Urinary bladder (tissue), 4 donors: ENCODE data around the gene SLC38A1. TPM values are rescaled to one million over a fixed set of nuclear protein-coding genes. Genes with fewer than 3 reads are reported as not detected.

ENCODE experiments used
- DNase-seq: peaks from one replicate; pipeline ENCODE4 v3.0.0-alpha.2; 2015; ENCODE audit errors: extremely low spot score
- H3K27ac ChIP-seq: one replicate; pipeline ENCODE4 v1.5.1; 2013; ENCODE audit warnings: low read depth, mild to moderate bottlenecking, moderate library complexity
- H3K36me3 ChIP-seq: one replicate; pipeline ENCODE4 v1.6.1; 2013; ENCODE audit warnings: mild to moderate bottlenecking, moderate library complexity; ENCODE audit not compliant: insufficient read depth
- H3K4me1 ChIP-seq: one replicate; pipeline ENCODE4 v1.6.1; 2013; ENCODE audit warnings: mild to moderate bottlenecking, moderate library complexity; ENCODE audit not compliant: insufficient read depth
- H3K4me3 ChIP-seq: one replicate; pipeline ENCODE4 v1.5.1; 2013; ENCODE audit warnings: low read depth, low read length
- WGBS: extraction: QIAGEN DNeasy Blood & Tissue Kit; methylation state at CpG from one replicate; pipeline ENCODE4 v1.1.7; 2013; 5-methylcytosine and 5-hydroxymethylcytosine counted together
- polyA plus RNA-seq: library from polyadenylated mRNA; stranded (reverse); fragments of 200-250 nt; gene quantifications from one replicate; pipeline ENCODE4 v1.2.3, GENCODE V29; 2013
- total RNA-seq: library from RNA; depleted of rRNA; stranded (reverse); fragments of >200 nt; gene quantifications from one replicate; pipeline ENCODE4 v1.2.3, GENCODE V29; 2014
- donor health status: healthy with polysubstance abuse.
- donor health status: healthy.

SLC38A1 gene
- total and polyA plus RNA-seq, 2 donors: 15.1 to 81.7 TPM

- peaks cover 1% of the 10 kb centered on the region for H3K4me1 ChIP-seq
- no peak overlapping the region for H3K27ac ChIP-seq
- H3K4me3 ChIP-seq: no peak overlapping the region
- WGBS: 97% methylated on average over 1 of the region's 1 CpG
- peaks cover 3% of the 10 kb centered on the region for H3K36me3 ChIP-seq
- DNase-seq: no peak
These were observed 34.8 kb downstream of the SLC38A1 start for GRCh38 chr12:46234000-46234399.

- Histone ChIP-seq H3K36me3 (peaks cover 3% of the 10 kb centered on the region), H3K4me1 (peaks cover 1% of the 10 kb centered on the region), H3K4me3 (no peak overlapping the region), H3K27ac (no peak overlapping the region)
- no peak for DNase-seq
- 73% methylated on average over 2 of the region's 2 CpGs for WGBS
These were observed 35.4 kb downstream of the SLC38A1 start for GRCh38 chr12:46233423-46233822.

- Histone ChIP-seq H3K4me1 (peaks cover 1% of the 10 kb centered on the region), H3K36me3 (peaks cover 2% of the 10 kb centered on the region), H3K27ac (no peak overlapping the region), H3K4me3 (no peak overlapping the region)
- WGBS: 92% methylated on average over 5 of the region's 5 CpGs
- DNase-seq: no peak
These were observed 37.9 kb downstream of the SLC38A1 start for GRCh38 chr12:46230983-46231382.

- Histone ChIP-seq H3K27ac (no peak overlapping the region), H3K4me1 (peaks cover 1% of the 10 kb centered on the region), H3K4me3 (no peak overlapping the region), H3K36me3 (peaks cover 2% of the 10 kb centered on the region)
- WGBS: 93% methylated on average over 2 of the region's 2 CpGs
- DNase-seq: no peak
These were observed 38.5 kb downstream of the SLC38A1 start for GRCh38 chr12:46230306-46230705.

GRCh38 chr12:46227616-46228015, 41.2 kb downstream of the SLC38A1 start:
- H3K36me3 ChIP-seq: peaks cover 2% of the 10 kb centered on the region
- no peak overlapping the region for H3K4me3 ChIP-seq
- H3K27ac ChIP-seq: no peak overlapping the region
- no peaks in the 10 kb centered on the region for H3K4me1 ChIP-seq
- DNase-seq: no peak
- 82% methylated on average over 2 of the region's 2 CpGs for WGBS

- no peak overlapping the region for H3K4me3 ChIP-seq
- DNase-seq: peak; percentile 40
- peaks cover 2% of the 10 kb centered on the region for H3K36me3 ChIP-seq
- H3K27ac ChIP-seq: no peak overlapping the region
- H3K4me1 ChIP-seq: no peaks in the 10 kb centered on the region
- WGBS: 42% methylated on average over 1 of the region's 1 CpG
These were observed 44.5 kb downstream of the SLC38A1 start for GRCh38 chr12:46224386-46224785.

GRCh38 chr12:46223047-46223446, 45.8 kb downstream of the SLC38A1 start:
- Histone ChIP-seq H3K27ac (no peak overlapping the region), H3K36me3 (no peaks in the 10 kb centered on the region), H3K4me1 (no peaks in the 10 kb centered on the region), H3K4me3 (no peak overlapping the region)
- no peak for DNase-seq
- 94% methylated on average over 5 of the region's 5 CpGs for WGBS

- Histone ChIP-seq H3K36me3 (no peaks in the 10 kb centered on the region), H3K4me3 (no peak overlapping the region), H3K27ac (no peak overlapping the region), H3K4me1 (no peaks in the 10 kb centered on the region)
- no peak for DNase-seq
- WGBS: 76% methylated on average over 1 of the region's 1 CpG
These were observed 46.2 kb downstream of the SLC38A1 start for GRCh38 chr12:46222636-46223035.

- 79% methylated on average over 4 of the region's 4 CpGs for WGBS
- Histone ChIP-seq H3K4me3 (no peak overlapping the region), H3K36me3 (no peaks in the 10 kb centered on the region), H3K27ac (no peak overlapping the region), H3K4me1 (no peaks in the 10 kb centered on the region)
- DNase-seq: no peak
These were observed 47.4 kb downstream of the SLC38A1 start for GRCh38 chr12:46221255-46222128.

- no peaks in the 10 kb centered on the region for H3K36me3 ChIP-seq
- peak overlapping the region; percentile 5 for H3K27ac ChIP-seq
- H3K4me3 ChIP-seq: no peak overlapping the region
- 69% methylated on average over 10 of the region's 10 CpGs for WGBS
- H3K4me1 ChIP-seq: no peaks in the 10 kb centered on the region
- no peak for DNase-seq
These were observed 48.8 kb downstream of the SLC38A1 start for GRCh38 chr12:46219877-46220655.

- Histone ChIP-seq H3K4me3 (no peak overlapping the region), H3K4me1 (no peaks in the 10 kb centered on the region), H3K27ac (no peak overlapping the region), H3K36me3 (no peaks in the 10 kb centered on the region)
- DNase-seq: no peak
- 88% methylated on average over 2 of the region's 2 CpGs for whole genome bisulfite sequencing
These were observed 49.5 kb downstream of the SLC38A1 start for GRCh38 chr12:46219132-46219876.

- Histone ChIP-seq H3K27ac (no peak overlapping the region), H3K4me1 (no peaks in the 10 kb centered on the region)
- 84% methylated on average over 10 of the region's 10 CpGs for WGBS
These were observed 50.3 kb downstream of the SLC38A1 start for GRCh38 chr12:46218322-46219095.

More at GRCh38 chr12:46218322-46219095, 50.3 kb downstream of the SLC38A1 start:
- no peak for DNase-seq
- Histone ChIP-seq H3K36me3 (no peaks in the 10 kb centered on the region), H3K4me3 (no peak overlapping the region)
